ENCODE results near the gene EFCAB6. TPM values are rescaled to one million over a fixed set of nuclear protein-coding genes. Genes with fewer than 3 reads are reported as not detected.

The EFCAB6 gene
- total RNA-seq, 1 experiment from 2014 or later = 0.52 TPM

- POLR2A ChIA-PET = no interaction called here
- ATAC-seq (no peak), DNase-seq (ENCODE audit: low read depth, low spot score) (no peak)
- no peaks in the 10 kb centered on the region for H3K36me3 ChIP-seq (ENCODE audit: control insufficient read depth in 1 of 2, insufficient read depth in 2 of 2, low read length in 2 of 2)
- H3K9me3 ChIP-seq (ENCODE audit: control insufficient read depth in 1 of 2, insufficient read depth in 1 of 2, low read depth in 1 of 2, low read length in 2 of 2) = peaks cover 0 to 3% of the 10 kb centered on the region in 2 experiments; a peak in 1 of 4 replicates
- peaks cover 80% of the 10 kb centered on the region for H3K79me2 ChIP-seq (ENCODE audit: insufficient read depth, low read length)
- CTCF ChIA-PET = interaction anchor here (1.5 kb wide), 1 partner anchor 28 kb away, joined by 4 read pairs; no protein-coding TSS in a partner anchor
- intact Hi-C loops (cut with micrococcal nuclease) = no loop called here
- RAD21 ChIA-PET (ENCODE audit: low non-redundant PET in 1 of 2, low total read pairs in 2 of 2, uncharacterized antibody in 2 of 2, unreplicated experiment in 2 of 2) = no interaction called here
- H4K20me1 ChIP-seq (ENCODE audit: insufficient read depth) = no peaks in the 10 kb centered on the region
- no peak overlapping the region for H3K27ac ChIP-seq (ENCODE audit: low read depth, low read length)
- H3K4me1 ChIP-seq (ENCODE audit: control insufficient read depth in 1 of 2, insufficient read depth in 2 of 2, low read length in 2 of 2) = peaks cover 0 to 6% of the 10 kb centered on the region in 2 experiments; a peak in 1 of 4 replicates
- peaks cover 7% of the 10 kb centered on the region; the same call in 1 of the 2 replicates for H3K27me3 ChIP-seq (ENCODE audit: insufficient read depth, low read length)
- no peaks in the 10 kb centered on the region for H3K9me2 ChIP-seq (ENCODE audit: insufficient read depth)
- no TSS peak for BruUV-seq (replicated peaks)
- no peak overlapping the region for H3K4me2 ChIP-seq (ENCODE audit: low read length)
- H3K9ac ChIP-seq (ENCODE audit: low read length) = no peak overlapping the region
- no peak overlapping the region for H2AFZ ChIP-seq (ENCODE audit: low read depth, low read length, poor library complexity, severe bottlenecking)
- TF ChIP-seq JUND (IDR thresholded peaks at IDR 0.05) = no peak
- TF ChIP-seq SP1 (IDR thresholded peaks at IDR 0.05; ENCODE audit: low read depth) = no peak
- no peak for TF ChIP-seq FOSL1 (IDR thresholded peaks at IDR 0.05; ENCODE audit: low read depth)
- TF ChIP-seq POLR2A (IDR thresholded peaks at IDR 0.05; ENCODE audit: borderline replicate concordance, extremely low read depth, insufficient read depth, insufficient read length) = no peak
- no peak for TF ChIP-seq SIN3A (IDR thresholded peaks at IDR 0.05; ENCODE audit: low read depth)
- TF ChIP-seq ATF3 (IDR thresholded peaks at IDR 0.05) = no peak
- TF ChIP-seq EZH2 (IDR thresholded peaks at IDR 0.05) = no peak
- TF ChIP-seq ZNF274 (IDR thresholded peaks at IDR 0.05; ENCODE audit: low read depth, low read length) = no peak
- TF ChIP-seq ZBTB33 (IDR thresholded peaks at IDR 0.05; ENCODE audit: extremely low read depth, insufficient replicate concordance, low read length) = no peak
- TF ChIP-seq SRF (IDR thresholded peaks at IDR 0.05; ENCODE audit: low read depth) = no peak
- no peak overlapping the region for H3K4me3 ChIP-seq (replicated peaks in 1 of 2; ENCODE audit: low read depth in 1 of 2, low read length in 2 of 2)
Measured at GRCh38 chr22:43855431-43855830, 43.3 kb upstream of the EFCAB6 start.
